ENCODE measurements around the gene CRIM1. TPM values are rescaled to one million over a fixed set of nuclear protein-coding genes. Genes with fewer than 3 reads are reported as not detected.

CRIM1 gene
- total RNA-seq, 1 donor from 2014 or later, result 0.58 TPM

DNA sequence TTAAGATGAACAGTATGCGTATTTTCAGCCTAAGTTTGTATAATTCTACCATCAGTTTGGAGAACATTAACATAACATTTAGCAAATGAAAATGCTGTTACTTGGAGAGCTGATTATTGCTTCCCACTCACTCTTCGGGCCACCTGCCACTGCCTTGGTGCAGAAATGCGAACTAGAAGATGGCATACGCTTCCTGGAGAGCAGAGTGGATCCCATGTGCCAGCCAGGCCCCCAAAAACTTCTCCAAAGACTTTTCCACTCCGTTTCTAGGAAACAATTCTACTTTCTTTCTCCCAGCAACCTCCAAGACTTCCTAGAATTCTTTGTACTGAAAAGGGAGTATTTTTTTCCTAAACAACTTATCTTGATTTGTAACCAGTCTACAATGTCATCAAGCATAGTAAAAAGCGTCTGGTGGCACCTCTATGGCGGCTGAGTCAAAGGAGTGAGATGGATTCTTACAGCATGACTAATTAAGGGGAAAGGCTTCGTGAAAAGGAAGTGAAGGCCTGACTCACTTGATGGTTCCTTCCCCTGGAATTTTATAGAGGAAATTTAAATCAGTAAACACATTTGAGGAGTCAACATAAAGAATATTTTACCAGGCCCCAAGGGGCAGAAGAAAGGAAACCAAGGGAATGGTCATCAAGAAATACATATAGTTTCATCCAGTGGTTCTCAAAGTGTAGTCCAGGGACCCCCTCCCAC, 205.8 kb downstream of the CRIM1 start:
- H3K4me1 Mint-ChIP-seq, result no peaks in the 10 kb centered on the region
- DNase-seq (no peak), ATAC-seq (ENCODE audit: low read depth) (no peak)
- peaks cover 67% of the 10 kb centered on the region for H3K36me3 Mint-ChIP-seq (ENCODE audit: low read depth)
- no peak overlapping the region for H3K4me3 Mint-ChIP-seq
- intact Hi-C loops (cut with micrococcal nuclease), result no loop called here
- H3K27me3 Mint-ChIP-seq, result no peaks in the 10 kb centered on the region
- TF ChIP-seq, protein P1, sequence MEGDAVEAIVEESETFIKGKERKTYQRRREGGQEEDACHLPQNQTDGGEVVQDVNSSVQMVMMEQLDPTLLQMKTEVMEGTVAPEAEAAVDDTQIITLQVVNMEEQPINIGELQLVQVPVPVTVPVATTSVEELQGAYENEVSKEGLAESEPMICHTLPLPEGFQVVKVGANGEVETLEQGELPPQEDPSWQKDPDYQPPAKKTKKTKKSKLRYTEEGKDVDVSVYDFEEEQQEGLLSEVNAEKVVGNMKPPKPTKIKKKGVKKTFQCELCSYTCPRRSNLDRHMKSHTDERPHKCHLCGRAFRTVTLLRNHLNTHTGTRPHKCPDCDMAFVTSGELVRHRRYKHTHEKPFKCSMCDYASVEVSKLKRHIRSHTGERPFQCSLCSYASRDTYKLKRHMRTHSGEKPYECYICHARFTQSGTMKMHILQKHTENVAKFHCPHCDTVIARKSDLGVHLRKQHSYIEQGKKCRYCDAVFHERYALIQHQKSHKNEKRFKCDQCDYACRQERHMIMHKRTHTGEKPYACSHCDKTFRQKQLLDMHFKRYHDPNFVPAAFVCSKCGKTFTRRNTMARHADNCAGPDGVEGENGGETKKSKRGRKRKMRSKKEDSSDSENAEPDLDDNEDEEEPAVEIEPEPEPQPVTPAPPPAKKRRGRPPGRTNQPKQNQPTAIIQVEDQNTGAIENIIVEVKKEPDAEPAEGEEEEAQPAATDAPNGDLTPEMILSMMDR (IDR thresholded peaks at IDR 0.05), result no peak
- H3K9me3 Mint-ChIP-seq, result no peaks in the 10 kb centered on the region
- POLR2A ChIA-PET, result no interaction called here
- CTCF ChIA-PET, result no interaction called here
- H3K27ac Mint-ChIP-seq, result no peak overlapping the region

DNA sequence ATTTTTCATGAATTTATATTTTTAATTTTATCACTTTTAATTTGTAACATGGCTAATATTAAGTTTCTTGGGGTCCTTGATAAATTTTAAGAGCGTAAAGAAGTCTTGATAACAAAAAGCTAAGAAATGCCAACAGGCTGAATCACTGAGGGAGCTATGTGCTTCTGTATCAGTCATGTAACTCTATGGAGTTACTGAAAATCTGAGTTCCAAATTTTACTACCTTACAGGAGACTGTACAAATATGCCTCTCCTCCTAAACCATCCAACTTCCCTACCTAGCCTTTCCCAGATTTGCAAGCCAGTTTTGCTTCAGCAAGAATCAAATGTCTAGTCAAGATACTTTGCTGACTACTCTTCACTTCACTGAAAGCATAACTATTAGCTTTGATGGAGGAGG, 206.7 kb downstream of the CRIM1 start:
- no peaks in the 10 kb centered on the region for H3K27me3 Mint-ChIP-seq
- no peak for ATAC-seq (ENCODE audit: low read depth)
- CTCF ChIA-PET, result no interaction called here
- intact Hi-C loops (cut with micrococcal nuclease), result no loop called here
- H3K9me3 Mint-ChIP-seq, result no peaks in the 10 kb centered on the region
- H3K4me3 Mint-ChIP-seq, result no peak overlapping the region
- TF ChIP-seq, protein P1 (IDR thresholded peaks at IDR 0.05), result no peak
- H3K4me1 Mint-ChIP-seq, result no peaks in the 10 kb centered on the region
- H3K36me3 Mint-ChIP-seq (ENCODE audit: low read depth), result peaks cover 71% of the 10 kb centered on the region
- H3K27ac Mint-ChIP-seq, result no peak overlapping the region
- no peak for DNase-seq
- POLR2A ChIA-PET, result no interaction called here

DNA sequence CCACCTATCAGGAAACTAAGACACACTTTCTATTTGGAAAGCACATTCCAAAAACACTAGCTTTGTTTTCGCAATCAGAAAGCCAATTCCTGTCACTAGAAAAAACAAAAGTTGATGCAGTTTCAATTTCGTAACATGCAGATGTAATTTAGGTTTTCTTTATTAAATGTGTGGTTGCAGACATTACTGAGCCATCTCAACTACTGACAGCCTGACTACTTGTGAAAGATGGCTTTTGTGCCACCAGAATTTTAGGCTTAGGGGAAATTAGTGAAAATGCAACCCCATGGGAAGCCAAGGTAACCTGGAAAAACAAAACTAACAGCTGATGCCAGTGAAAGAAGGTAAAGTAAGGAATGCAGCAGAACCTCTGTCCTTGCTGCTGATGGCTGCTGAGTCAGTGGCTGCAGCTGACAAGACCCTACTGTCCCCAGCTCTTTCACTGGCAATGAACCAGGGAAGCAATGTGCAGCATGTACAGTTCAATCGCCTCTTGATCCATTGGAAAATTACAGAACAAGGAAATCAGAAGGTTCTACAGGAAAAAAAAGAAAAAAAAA, 207.5 kb downstream of the CRIM1 start:
- TF ChIP-seq, protein P1 (IDR thresholded peaks at IDR 0.05), result no peak
- H3K4me3 Mint-ChIP-seq, result no peak overlapping the region
- no peak for ATAC-seq (ENCODE audit: low read depth)
- H3K27me3 Mint-ChIP-seq, result no peaks in the 10 kb centered on the region
- no peaks in the 10 kb centered on the region for H3K9me3 Mint-ChIP-seq
- ChIA-PET CTCF (no interaction called here), POLR2A (no interaction called here)
- H3K36me3 Mint-ChIP-seq (ENCODE audit: low read depth), result peaks cover 67% of the 10 kb centered on the region
- no peak for DNase-seq
- H3K4me1 Mint-ChIP-seq, result no peaks in the 10 kb centered on the region
- intact Hi-C loops (cut with micrococcal nuclease), result no loop called here
- H3K27ac Mint-ChIP-seq, result no peak overlapping the region

DNA sequence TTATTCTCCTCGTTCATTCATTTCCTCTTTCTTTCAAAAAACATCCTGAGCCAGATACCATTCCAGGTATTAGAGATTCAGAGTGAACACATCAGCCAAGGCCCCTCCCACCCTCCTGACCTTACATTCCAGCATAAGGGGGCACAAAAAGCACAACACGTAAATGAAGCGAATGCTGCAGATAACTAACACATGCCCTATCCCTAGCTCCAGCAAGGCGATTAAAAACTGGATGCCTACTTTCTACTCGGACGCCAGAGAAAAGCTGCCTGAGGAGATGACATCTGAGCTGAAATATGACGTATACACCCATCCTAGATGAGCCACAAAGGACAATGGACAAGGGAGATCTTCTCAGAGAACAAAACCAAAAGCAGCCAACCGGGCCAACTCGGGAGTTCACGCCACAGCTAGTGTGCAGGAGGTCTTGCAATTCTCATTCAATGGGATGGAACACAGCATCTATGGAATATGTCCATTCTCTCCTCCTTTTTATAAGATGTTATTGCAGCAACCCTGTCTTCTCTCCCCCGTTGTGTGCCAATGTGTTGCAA, 208.9 kb downstream of the CRIM1 start:
- POLR2A ChIA-PET, result no interaction called here
- Mint-ChIP-seq H3K27me3 (no peaks in the 10 kb centered on the region), H3K4me3 (no peak overlapping the region), H3K36me3 (ENCODE audit: low read depth) (peaks cover 69% of the 10 kb centered on the region), H3K9me3 (no peaks in the 10 kb centered on the region), H3K27ac (no peak overlapping the region), H3K4me1 (no peaks in the 10 kb centered on the region)
- ATAC-seq (ENCODE audit: low read depth) (no peak), DNase-seq (no peak)
- TF ChIP-seq, protein P1 (IDR thresholded peaks at IDR 0.05), result no peak
- CTCF ChIA-PET, result no interaction called here
- intact Hi-C loops (cut with micrococcal nuclease), result no loop called here

DNA sequence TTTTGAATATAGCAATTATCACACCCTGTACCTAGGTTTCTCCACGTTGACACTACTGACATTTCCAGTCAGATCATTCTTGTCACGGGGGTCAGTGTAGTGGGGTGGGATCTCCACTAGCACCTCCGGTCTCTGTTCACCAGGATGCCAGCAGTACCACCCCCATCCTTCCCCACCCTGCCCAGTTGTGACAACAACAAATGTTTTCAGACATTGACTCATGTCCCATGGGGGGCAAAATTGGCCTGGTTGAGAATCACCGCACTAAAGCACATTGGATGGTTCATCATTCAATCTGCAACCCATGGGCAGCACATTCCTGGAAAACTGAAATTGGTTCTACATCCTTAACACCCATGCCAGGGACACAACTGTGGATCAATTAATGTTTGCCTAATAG, 210.1 kb downstream of the CRIM1 start:
- H3K4me1 Mint-ChIP-seq, result no peaks in the 10 kb centered on the region
- no peak overlapping the region for H3K27ac Mint-ChIP-seq
- H3K36me3 Mint-ChIP-seq (ENCODE audit: low read depth), result peaks cover 59% of the 10 kb centered on the region
- no peak overlapping the region for H3K4me3 Mint-ChIP-seq
- H3K9me3 Mint-ChIP-seq, result no peaks in the 10 kb centered on the region
- no peak for ATAC-seq (ENCODE audit: low read depth)
- TF ChIP-seq, protein P1 (IDR thresholded peaks at IDR 0.05), result no peak
- CTCF ChIA-PET, result no interaction called here
- intact Hi-C loops (cut with micrococcal nuclease), result no loop called here
- POLR2A ChIA-PET, result interaction anchor here (0.6 kb wide), 1 partner anchor 8 kb away, joined by 3 read pairs; no protein-coding TSS in a partner anchor
- no peaks in the 10 kb centered on the region for H3K27me3 Mint-ChIP-seq
- no peak for DNase-seq
